Activated CD4-positive, alpha-beta T cell treated with anti-CD3 and anti-CD28 coated beads, Interleukin-2, amount 10 ng/mL, durations not matched to agents 24 days and 14 days (primary cell): ENCODE data around the gene EFEMP2. TPM values are rescaled to one million over a fixed set of nuclear protein-coding genes. Genes with fewer than 3 reads are reported as not detected.
A peak's percentile ranks its signal among the peaks of the same experiment; 100 is the strongest.
"Not testable (repeated sequence)": the region's sequence is repeated elsewhere in the genome, so short reads cannot be mapped to it uniquely, and the experiment has no call there.

Experiments
- DNase-seq: peaks from one replicate; pipeline ENCODE4 v3.0.0; 2022
- H3K27ac Mint-ChIP-seq: one replicate; pipeline ENCODE4 v1.8.0; 2022; ENCODE audit warnings: mild to moderate bottlenecking, mixed read lengths
- H3K27me3 Mint-ChIP-seq: one replicate; pipeline ENCODE4 v1.8.0; 2022; ENCODE audit warnings: mixed read lengths
- H3K36me3 Mint-ChIP-seq: one replicate; pipeline ENCODE4 v1.8.0; 2022; ENCODE audit warnings: low read depth, mild to moderate bottlenecking, mixed read lengths
- H3K4me1 Mint-ChIP-seq: one replicate; pipeline ENCODE4 v1.8.0; 2021; ENCODE audit warnings: mixed read lengths
- H3K4me3 Mint-ChIP-seq: one replicate; pipeline ENCODE4 v1.8.0; 2022; ENCODE audit warnings: mild to moderate bottlenecking, moderate library complexity, mixed read lengths
- H3K9me3 Mint-ChIP-seq: one replicate; pipeline ENCODE4 v1.8.0; 2021; ENCODE audit warnings: mixed read lengths
- intact Hi-C: fragments of 100-400 bp; cut with micrococcal nuclease; formaldehyde crosslinking; loops from one replicate; pipeline ENCODE4 v1.15.1; 2023
- total RNA-seq: library from RNA; stranded (reverse); gene quantifications from 2 replicates; pipeline ENCODE4 v1.2.3, GENCODE V29; 2022

The EFEMP2 gene
- total RNA-seq, 1 donor from 2014 or later, result 9.1 TPM

GRCh38 chr11:65834202-65834601 is 38.4 kb downstream of the EFEMP2 start:
- Mint-ChIP-seq H3K4me3 (no peak overlapping the region), H3K27ac (no peak overlapping the region), H3K9me3 (peaks cover 9% of the 10 kb centered on the region), H3K36me3 (no peaks in the 10 kb centered on the region), H3K27me3 (peaks cover 18% of the 10 kb centered on the region), H3K4me1 (peaks cover 20% of the 10 kb centered on the region)
- DNase-seq, result no peak
- intact Hi-C loops, result loop anchor here (1.0 kb wide), 1 partner anchor 19 kb away; no protein-coding TSS in a partner anchor

- Mint-ChIP-seq H3K27ac (no peak within 1 kb of the TSS), H3K4me1 (peaks cover 21% of the 10 kb centered on the region), H3K4me3 (no peak within 1 kb of the TSS), H3K27me3 (peaks cover 20% of the 10 kb centered on the region), H3K9me3 (peaks cover 9% of the 10 kb centered on the region), H3K36me3 (no peaks in the 10 kb centered on the region)
- DNase-seq, result peak; percentile 99
- intact Hi-C loops, result loop anchor here (1.0 kb wide), 2 partner anchors 20 to 25 kb away; partner anchors contain the start of gene CFL1
Measured at GRCh38 chr11:65833297-65834030, 39.1 kb downstream of the EFEMP2 start, which contains the start of gene SNX32. Gene SNX32, plus strand, starts transcription at chr11:65833963. Its CDS starts 103 bp downstream, at chr11:65834066.

- DNase-seq, intact Hi-C loops, H3K27ac Mint-ChIP-seq, H3K36me3 Mint-ChIP-seq, H3K9me3 Mint-ChIP-seq: not testable (repeated sequence)
- peak overlapping the region; percentile 42 for H3K4me3 Mint-ChIP-seq
- H3K27me3 Mint-ChIP-seq, result peaks cover 20% of the 10 kb centered on the region
- H3K4me1 Mint-ChIP-seq, result peaks cover 30% of the 10 kb centered on the region
Measured at GRCh38 chr11:65832231-65832630, 40.4 kb downstream of the EFEMP2 start.

GRCh38 chr11:65829459-65829858 is 43.1 kb downstream of the EFEMP2 start:
- no peak for DNase-seq
- intact Hi-C loops, result no loop called here
- Mint-ChIP-seq H3K36me3 (no peaks in the 10 kb centered on the region), H3K4me3 (no peak overlapping the region), H3K9me3 (peaks cover 9% of the 10 kb centered on the region), H3K4me1 (peaks cover 31% of the 10 kb centered on the region), H3K27me3 (peaks cover 20% of the 10 kb centered on the region), H3K27ac (no peak overlapping the region)

GRCh38 chr11:65826984-65827735 is 45.4 kb downstream of the EFEMP2 start:
- H3K27ac Mint-ChIP-seq, result peak overlapping the region; percentile 44
- intact Hi-C loops, result no loop called here
- peaks cover 4% of the 10 kb centered on the region for H3K9me3 Mint-ChIP-seq
- DNase-seq, result no peak
- H3K27me3 Mint-ChIP-seq, result peaks cover 15% of the 10 kb centered on the region
- no peaks in the 10 kb centered on the region for H3K36me3 Mint-ChIP-seq
- H3K4me3 Mint-ChIP-seq, result no peak overlapping the region
- peaks cover 23% of the 10 kb centered on the region for H3K4me1 Mint-ChIP-seq

- Mint-ChIP-seq H3K4me1 (peaks cover 10% of the 10 kb centered on the region), H3K4me3 (no peak overlapping the region), H3K27me3 (no peaks in the 10 kb centered on the region), H3K27ac (no peak overlapping the region), H3K9me3 (no peaks in the 10 kb centered on the region), H3K36me3 (no peaks in the 10 kb centered on the region)
- intact Hi-C loops, result no loop called here
- DNase-seq, result no peak
Measured at GRCh38 chr11:65822776-65823528, 49.6 kb downstream of the EFEMP2 start.

GRCh38 chr11:65821107-65821506 is 51.5 kb downstream of the EFEMP2 start:
- Mint-ChIP-seq H3K4me1 (peaks cover 17% of the 10 kb centered on the region), H3K27ac (no peak overlapping the region), H3K9me3 (no peaks in the 10 kb centered on the region), H3K4me3 (no peak overlapping the region), H3K36me3 (no peaks in the 10 kb centered on the region), H3K27me3 (no peaks in the 10 kb centered on the region)
- DNase-seq, result no peak
- intact Hi-C loops, result no loop called here

GRCh38 chr11:65817835-65818680 is 54.5 kb downstream of the EFEMP2 start:
- Mint-ChIP-seq H3K4me1 (peaks cover 17% of the 10 kb centered on the region), H3K36me3 (no peaks in the 10 kb centered on the region), H3K27me3 (peaks cover 2% of the 10 kb centered on the region), H3K4me3 (peak overlapping the region; percentile 83), H3K27ac (peak overlapping the region; percentile 87), H3K9me3 (no peaks in the 10 kb centered on the region)
- intact Hi-C loops, result loop anchor here (1.0 kb wide), 4 partner anchors 38 to 244 kb away; partner anchors contain the start of gene AP5B1
- peak; percentile 98 for DNase-seq

- no peak for DNase-seq
- Mint-ChIP-seq H3K36me3 (no peaks in the 10 kb centered on the region), H3K27ac (peak overlapping the region; percentile 87), H3K9me3 (no peaks in the 10 kb centered on the region), H3K4me3 (peak overlapping the region; percentile 83), H3K27me3 (peaks cover 2% of the 10 kb centered on the region), H3K4me1 (peaks cover 17% of the 10 kb centered on the region)
- intact Hi-C loops, result no loop called here
Measured at GRCh38 chr11:65817312-65817834, 55.2 kb downstream of the EFEMP2 start.

GRCh38 chr11:65816696-65817095 is 55.9 kb downstream of the EFEMP2 start:
- Mint-ChIP-seq H3K27me3 (peaks cover 2% of the 10 kb centered on the region), H3K27ac (no peak overlapping the region), H3K36me3 (no peaks in the 10 kb centered on the region), H3K9me3 (no peaks in the 10 kb centered on the region), H3K4me1 (peaks cover 17% of the 10 kb centered on the region), H3K4me3 (peak overlapping the region; percentile 83)
- intact Hi-C loops, result no loop called here
- DNase-seq, result no peak
